Measurements from ENCODE around the gene SUN2.

Gene SUN2

DNA sequence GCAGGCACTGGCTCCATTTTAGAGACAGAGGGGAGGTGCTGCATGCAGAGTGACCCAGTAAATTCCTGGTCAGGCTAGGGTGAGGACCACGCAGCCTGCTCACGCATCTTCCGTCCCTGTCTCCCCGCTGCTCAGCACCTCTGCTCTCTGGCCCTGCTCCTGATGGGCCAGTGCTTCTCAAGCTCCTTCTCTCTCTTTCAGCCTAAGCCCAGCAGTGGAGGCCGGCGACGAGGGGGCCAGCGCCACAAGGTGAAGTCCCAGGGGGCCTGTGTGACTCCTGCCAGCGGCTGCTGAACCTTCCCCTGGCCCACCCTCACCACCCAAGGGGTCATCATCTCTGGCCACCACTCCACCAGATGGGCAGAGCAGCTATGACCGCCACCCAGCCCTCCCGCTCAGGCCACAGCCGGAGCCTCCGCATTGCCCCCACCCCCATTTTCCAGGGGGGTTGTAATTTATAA lies 25.4 kb downstream of the SUN2 start:
- Histone ChIP-seq H3K4me1 (ENCODE audit: control insufficient read depth, insufficient read depth, low read length) (no peaks in the 10 kb centered on the region), H3K4me3 (ENCODE audit: low read depth, low read length) (no peak overlapping the region), H3K36me3 (ENCODE audit: control insufficient read depth in 2 of 2, insufficient read depth in 1 of 2, low read length in 2 of 2) (peaks cover 17 to 96% of the 10 kb centered on the region in 2 experiments), H3K9me3 (ENCODE audit: control insufficient read depth, insufficient read depth, low read depth, low read length) (no peaks in the 10 kb centered on the region), H3K27ac (ENCODE audit: extremely low read depth, low read depth, low read length) (no peak overlapping the region)
- ChIA-PET POLR2A (no interaction called here), CTCF (interaction anchor here (0.7 to 0.9 kb wide), 2 partner anchors 15 to 16 kb away, joined by 3 read pairs; no protein-coding TSS in a partner anchor)
- TF ChIP-seq ZNF175 (tag by site-specific recombination; IDR thresholded peaks at IDR 0.05) (no peak), ZNF488 (tag by site-specific recombination; IDR thresholded peaks at IDR 0.05) (no peak), GLIS2 (tag by site-specific recombination; IDR thresholded peaks at IDR 0.05) (0 out of 2 replicates have a peak, but pooled peaks have one; percentile 25), KLF10 (tag by site-specific recombination; IDR thresholded peaks at IDR 0.05) (no peak), ZNF133 (tag by site-specific recombination; IDR thresholded peaks at IDR 0.05) (no peak), ZNF548 (tag by site-specific recombination; IDR thresholded peaks at IDR 0.05) (no peak)

GRCh38 chr22:38729946-38730345 lies 25.9 kb downstream of the SUN2 start:
- H3K4me1 ChIP-seq (ENCODE audit: control insufficient read depth, insufficient read depth, low read length), result no peaks in the 10 kb centered on the region
- H3K27ac ChIP-seq (ENCODE audit: extremely low read depth, low read depth, low read length), result no peak overlapping the region
- ChIA-PET CTCF (interaction anchor here (0.9 kb wide), 1 partner anchor 15 kb away, joined by 3 read pairs; no protein-coding TSS in a partner anchor), POLR2A (no interaction called here)
- H3K9me3 ChIP-seq (ENCODE audit: control insufficient read depth, insufficient read depth, low read depth, low read length), result no peaks in the 10 kb centered on the region
- no peak overlapping the region for H3K4me3 ChIP-seq (ENCODE audit: low read depth, low read length)
- TF ChIP-seq ZNF791 (tag by site-specific recombination; IDR thresholded peaks at IDR 0.05) (no peak), ZNF132 (tag by site-specific recombination; IDR thresholded peaks at IDR 0.05; ENCODE audit: borderline replicate concordance) (no peak), ZBTB48 (tag by site-specific recombination; IDR thresholded peaks at IDR 0.05) (no peak), GLIS1 (tag by site-specific recombination; IDR thresholded peaks at IDR 0.05) (no peak), ZNF621 (tag by site-specific recombination; IDR thresholded peaks at IDR 0.05) (no peak)
- H3K36me3 ChIP-seq (ENCODE audit: control insufficient read depth in 2 of 2, insufficient read depth in 1 of 2, low read length in 2 of 2), result peaks cover 22 to 96% of the 10 kb centered on the region in 2 experiments

- Histone ChIP-seq H3K4me3 (ENCODE audit: low read depth, low read length) (no peak overlapping the region), H3K27ac (ENCODE audit: extremely low read depth, low read depth, low read length) (no peak overlapping the region), H3K9me3 (ENCODE audit: control insufficient read depth, insufficient read depth, low read depth, low read length) (no peaks in the 10 kb centered on the region), H3K4me1 (ENCODE audit: control insufficient read depth, insufficient read depth, low read length) (no peaks in the 10 kb centered on the region), H3K36me3 (ENCODE audit: control insufficient read depth in 2 of 2, insufficient read depth in 1 of 2, low read length in 2 of 2) (peaks cover 28 to 96% of the 10 kb centered on the region in 2 experiments)
- TF ChIP-seq ZBTB17 (tag by site-specific recombination; IDR thresholded peaks at IDR 0.05), result peak; percentile 97
- TF ChIP-seq, protein P1, sequence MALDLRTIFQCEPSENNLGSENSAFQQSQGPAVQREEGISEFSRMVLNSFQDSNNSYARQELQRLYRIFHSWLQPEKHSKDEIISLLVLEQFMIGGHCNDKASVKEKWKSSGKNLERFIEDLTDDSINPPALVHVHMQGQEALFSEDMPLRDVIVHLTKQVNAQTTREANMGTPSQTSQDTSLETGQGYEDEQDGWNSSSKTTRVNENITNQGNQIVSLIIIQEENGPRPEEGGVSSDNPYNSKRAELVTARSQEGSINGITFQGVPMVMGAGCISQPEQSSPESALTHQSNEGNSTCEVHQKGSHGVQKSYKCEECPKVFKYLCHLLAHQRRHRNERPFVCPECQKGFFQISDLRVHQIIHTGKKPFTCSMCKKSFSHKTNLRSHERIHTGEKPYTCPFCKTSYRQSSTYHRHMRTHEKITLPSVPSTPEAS (tag by site-specific recombination; IDR thresholded peaks at IDR 0.05), result no peak
- CTCF ChIA-PET, result interaction anchor here (0.9 to 1.3 kb wide), 2 partner anchors 10 to 15 kb away, joined by 3 to 5 read pairs; no protein-coding TSS in a partner anchor
- POLR2A ChIA-PET, result no interaction called here
Measured at GRCh38 chr22:38728871-38729796, 26.7 kb downstream of the SUN2 start.

GRCh38 chr22:38727530-38728451 lies 28.0 kb downstream of the SUN2 start:
- H3K36me3 ChIP-seq (ENCODE audit: control insufficient read depth in 2 of 2, insufficient read depth in 1 of 2, low read length in 2 of 2), result peaks cover 32 to 98% of the 10 kb centered on the region in 2 experiments
- no peaks in the 10 kb centered on the region for H3K4me1 ChIP-seq (ENCODE audit: control insufficient read depth, insufficient read depth, low read length)
- H3K27ac ChIP-seq (ENCODE audit: extremely low read depth, low read depth, low read length), result no peak overlapping the region
- no peaks in the 10 kb centered on the region for H3K9me3 ChIP-seq (ENCODE audit: control insufficient read depth, insufficient read depth, low read depth, low read length)
- POLR2A ChIA-PET, result no interaction called here
- CTCF ChIA-PET, result interaction anchor here (1.3 kb wide), 1 partner anchor 12 kb away, joined by 5 read pairs; no protein-coding TSS in a partner anchor
- H3K4me3 ChIP-seq (ENCODE audit: low read depth, low read length), result no peak overlapping the region
- TF ChIP-seq ZNF548 (tag by site-specific recombination; IDR thresholded peaks at IDR 0.05), result no peak
- no peak for TF ChIP-seq BCL6B (tag by site-specific recombination; IDR thresholded peaks at IDR 0.05)
- TF ChIP-seq ZNF473 (tag by site-specific recombination; IDR thresholded peaks at IDR 0.05), result no peak

Measured in HEK293 (cell line).